Coronary artery (tissue), 2 donors: Measurements from ENCODE around the gene NUP214.

Experiments
- DNase-seq: peaks from one replicate; pipeline ENCODE4 v3.0.0-alpha.2; 2017; ENCODE audit warnings: low spot score
- H3K27ac ChIP-seq, 2 donors: fragments of 200-600 bp; sonication (generic); one replicate each; pipeline ENCODE4 v1.5.1; 2016 to 2019
- H3K4me3 ChIP-seq: fragments of 200-600 bp; sonication (generic); 2 replicates; pipeline ENCODE4 v1.5.1; 2016; ENCODE audit warnings: mild to moderate bottlenecking, moderate library complexity
- TF ChIP-seq, protein P1 (sequence below): fragments of 200-600 bp; sonication (generic); IDR thresholded peaks from one replicate; pipeline ENCODE4 v1.5.1; 2019; ENCODE audit warnings: antibody characterized with exemption

Gene NUP214

GRCh38 chr9:131277910-131278701, 152.7 kb downstream of the NUP214 start:
- TF ChIP-seq, protein P1, sequence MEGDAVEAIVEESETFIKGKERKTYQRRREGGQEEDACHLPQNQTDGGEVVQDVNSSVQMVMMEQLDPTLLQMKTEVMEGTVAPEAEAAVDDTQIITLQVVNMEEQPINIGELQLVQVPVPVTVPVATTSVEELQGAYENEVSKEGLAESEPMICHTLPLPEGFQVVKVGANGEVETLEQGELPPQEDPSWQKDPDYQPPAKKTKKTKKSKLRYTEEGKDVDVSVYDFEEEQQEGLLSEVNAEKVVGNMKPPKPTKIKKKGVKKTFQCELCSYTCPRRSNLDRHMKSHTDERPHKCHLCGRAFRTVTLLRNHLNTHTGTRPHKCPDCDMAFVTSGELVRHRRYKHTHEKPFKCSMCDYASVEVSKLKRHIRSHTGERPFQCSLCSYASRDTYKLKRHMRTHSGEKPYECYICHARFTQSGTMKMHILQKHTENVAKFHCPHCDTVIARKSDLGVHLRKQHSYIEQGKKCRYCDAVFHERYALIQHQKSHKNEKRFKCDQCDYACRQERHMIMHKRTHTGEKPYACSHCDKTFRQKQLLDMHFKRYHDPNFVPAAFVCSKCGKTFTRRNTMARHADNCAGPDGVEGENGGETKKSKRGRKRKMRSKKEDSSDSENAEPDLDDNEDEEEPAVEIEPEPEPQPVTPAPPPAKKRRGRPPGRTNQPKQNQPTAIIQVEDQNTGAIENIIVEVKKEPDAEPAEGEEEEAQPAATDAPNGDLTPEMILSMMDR: no peak
- Histone ChIP-seq H3K27ac (peak overlapping the region in 1 of 2 donors; percentile 78), H3K4me3 (peak overlapping the region; percentile 86)
- DNase-seq: peak; percentile 88

DNA sequence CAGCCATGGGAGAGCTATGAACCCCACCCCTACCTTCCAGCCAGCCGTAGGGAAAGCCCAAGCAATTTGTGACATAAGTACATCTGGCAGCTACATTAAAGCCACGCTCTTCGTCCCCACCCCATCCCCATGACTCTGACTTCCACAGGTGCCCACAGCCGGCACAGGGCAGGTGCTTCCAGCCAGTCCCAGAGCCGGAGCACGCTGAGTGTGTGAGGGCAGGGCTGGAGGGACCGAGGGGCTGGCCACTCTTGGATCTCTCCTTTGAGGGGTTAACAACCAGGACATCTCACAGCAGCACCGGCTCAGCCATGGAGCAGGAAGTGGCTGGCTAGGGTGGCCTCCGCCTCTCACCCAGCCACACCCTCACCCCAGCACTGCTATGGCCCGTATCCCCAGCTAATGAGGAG, 153.3 kb downstream of the NUP214 start:
- TF ChIP-seq, protein P1: no peak
- no peak for DNase-seq
- Histone ChIP-seq H3K27ac (no peak overlapping the region), H3K4me3 (no peak overlapping the region)

GRCh38 chr9:131279196-131279862, 153.9 kb downstream of the NUP214 start:
- no peak overlapping the region for H3K27ac ChIP-seq
- H3K4me3 ChIP-seq: no peak overlapping the region
- DNase-seq: no peak
- TF ChIP-seq, protein P1: no peak

GRCh38 chr9:131279863-131280570, 154.6 kb downstream of the NUP214 start:
- no peak for DNase-seq
- Histone ChIP-seq H3K27ac (no peak overlapping the region), H3K4me3 (no peak overlapping the region)
- TF ChIP-seq, protein P1: no peak

DNA sequence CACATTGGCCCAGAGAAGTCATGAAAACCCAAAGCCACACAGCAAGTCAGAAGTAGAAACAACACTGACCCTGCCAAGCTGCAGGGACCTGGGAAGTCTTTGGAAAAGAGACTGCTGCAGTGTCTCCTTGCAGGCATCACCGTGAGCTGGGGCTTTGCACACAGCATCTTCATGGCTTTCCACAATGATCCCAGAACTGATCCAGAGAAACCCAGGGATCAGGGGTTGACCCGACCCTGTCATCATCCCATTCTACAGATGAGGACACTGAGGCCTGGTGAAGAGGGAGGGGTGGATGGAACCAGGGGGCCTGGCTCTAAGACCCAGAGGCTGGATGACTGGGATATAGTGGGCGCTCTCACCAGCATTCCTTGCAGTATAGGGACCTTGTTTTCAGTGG, 155.3 kb downstream of the NUP214 start:
- TF ChIP-seq, protein P1: no peak
- Histone ChIP-seq H3K27ac (no peak overlapping the region), H3K4me3 (no peak overlapping the region)
- no peak for DNase-seq

GRCh38 chr9:131281119-131281965, 156.0 kb downstream of the NUP214 start:
- no peak for DNase-seq
- TF ChIP-seq, protein P1: no peak
- Histone ChIP-seq H3K27ac (no peak overlapping the region), H3K4me3 (no peak overlapping the region)
